Smooth muscle cell (in vitro differentiated cells): ENCODE measurements around the gene SORCS1. TPM values are rescaled to one million over a fixed set of nuclear protein-coding genes. Genes with fewer than 3 reads are reported as not detected.

Experiments used
- DNase-seq: peaks from one replicate; lab custom pipeline; 2025; ENCODE audit not compliant: unreplicated experiment; lab: John Stamatoyannopoulos, UW
- H2AFZ ChIP-seq: fragments of 200-600 bp; sonication (generic); 2 replicates; pipeline ENCODE4 v1.6.0; 2016; ENCODE audit warnings: antibody characterized with exemption, low read depth, mild to moderate bottlenecking
- H3F3A ChIP-seq: fragments of 200-600 bp; sonication (generic); 2 replicates; pipeline ENCODE4 v1.6.0; 2017; ENCODE audit warnings: antibody characterized with exemption, low read depth
- H3K27ac ChIP-seq: fragments of 200-600 bp; sonication (generic); 2 replicates; pipeline ENCODE4 v1.5.1; 2016; ENCODE audit warnings: low read depth, mild to moderate bottlenecking
- H3K27me3 ChIP-seq: fragments of 200-600 bp; sonication (generic); 2 replicates; pipeline ENCODE4 v1.6.1; 2016; ENCODE audit warnings: low read depth, mild to moderate bottlenecking
- H3K36me3 ChIP-seq: fragments of 200-600 bp; sonication (generic); 2 replicates; pipeline ENCODE4 v1.5.1; 2016; ENCODE audit warnings: low read depth
- H3K4me1 ChIP-seq: fragments of 200-600 bp; sonication (generic); 2 replicates; pipeline ENCODE4 v1.5.1; 2016; ENCODE audit warnings: low read depth
- H3K4me2 ChIP-seq: fragments of 200-600 bp; sonication (generic); 2 replicates; pipeline ENCODE4 v1.6.0; 2016; ENCODE audit warnings: mild to moderate bottlenecking
- H3K4me3 ChIP-seq: fragments of 200-600 bp; sonication (generic); 2 replicates; pipeline ENCODE4 v1.5.1; 2016; ENCODE audit warnings: mild to moderate bottlenecking
- H3K79me2 ChIP-seq: fragments of 200-600 bp; sonication (generic); 2 replicates; pipeline ENCODE4 v1.6.0; 2016; ENCODE audit warnings: low read depth, mild to moderate bottlenecking
- H3K9ac ChIP-seq: fragments of 200-600 bp; sonication (generic); 2 replicates; pipeline ENCODE4 v1.6.0; 2016; ENCODE audit warnings: low read depth
- H3K9me3 ChIP-seq: fragments of 200-600 bp; sonication (generic); replicated peaks from 2 replicates; pipeline ENCODE4 v1.5.1; 2016; ENCODE audit warnings: low read depth
- H4K20me1 ChIP-seq: fragments of 200-600 bp; sonication (generic); 2 replicates; pipeline ENCODE4 v1.6.0; 2016; ENCODE audit warnings: low read depth
- CTCF ChIP-seq: fragments of 200-600 bp; sonication (generic); IDR thresholded peaks from 2 replicates; pipeline ENCODE4 v1.5.1; 2017; ENCODE audit warnings: borderline replicate concordance, mild to moderate bottlenecking, antibody characterized with exemption; ENCODE audit not compliant: insufficient read depth, poor library complexity, severe bottlenecking
- WGBS: methylation state at CpG from one replicate; pipeline ENCODE4 v1.1.7; 2016; ENCODE audit warnings: low lambda C conversion rate; 5-methylcytosine and 5-hydroxymethylcytosine counted together
- polyA plus RNA-seq: library from polyadenylated mRNA; unstranded; fragments of >200 nt; fragmentation: Nextera tagmentation; extraction: Ambion mirVana; gene quantifications from 2 replicates; pipeline ENCODE4 v1.2.1, GENCODE V29; 2016
- total RNA-seq: library from RNA; depleted of rRNA; stranded (reverse); fragments of >200 nt; gene quantifications from 2 replicates; pipeline ENCODE4 v1.2.3, GENCODE V29; 2014

The SORCS1 gene
- total and polyA plus RNA-seq, 2 experiments from 2014 or later = 0.67 TPM; not detected in 1

- no peaks in the 10 kb centered on the region for H3K4me1 ChIP-seq
- H3K79me2 ChIP-seq = no peaks in the 10 kb centered on the region
- no peaks in the 10 kb centered on the region for H3F3A ChIP-seq
- no peak for TF ChIP-seq CTCF
- no peak overlapping the region for H3K9ac ChIP-seq
- no peak overlapping the region for H3K4me2 ChIP-seq
- no peak overlapping the region for H3K27ac ChIP-seq
- H3K4me3 ChIP-seq = no peak overlapping the region
- no peak overlapping the region for H2AFZ ChIP-seq
- no peaks in the 10 kb centered on the region for H3K27me3 ChIP-seq
- WGBS = 75% methylated on average over 2 of the region's 2 CpGs
- no peaks in the 10 kb centered on the region for H3K9me3 ChIP-seq
- no peaks in the 10 kb centered on the region for H3K36me3 ChIP-seq
- DNase-seq = no peak
- H4K20me1 ChIP-seq = no peaks in the 10 kb centered on the region
These were observed 443.8 kb downstream of the SORCS1 start for GRCh38 chr10:106720683-106721082.

- Histone ChIP-seq H3K9ac (no peak overlapping the region), H3K79me2 (no peaks in the 10 kb centered on the region), H3F3A (no peaks in the 10 kb centered on the region), H3K4me1 (no peaks in the 10 kb centered on the region), H2AFZ (no peak overlapping the region), H3K27ac (no peak overlapping the region), H3K27me3 (no peaks in the 10 kb centered on the region), H3K36me3 (no peaks in the 10 kb centered on the region), H4K20me1 (no peaks in the 10 kb centered on the region), H3K4me2 (no peak overlapping the region), H3K4me3 (no peak overlapping the region), H3K9me3 (no peaks in the 10 kb centered on the region)
- DNase-seq = no peak
- 95% methylated on average over 1 of the region's 1 CpG for WGBS
- no peak for TF ChIP-seq CTCF
These were observed 448.1 kb downstream of the SORCS1 start for GRCh38 chr10:106716381-106716780.

DNA sequence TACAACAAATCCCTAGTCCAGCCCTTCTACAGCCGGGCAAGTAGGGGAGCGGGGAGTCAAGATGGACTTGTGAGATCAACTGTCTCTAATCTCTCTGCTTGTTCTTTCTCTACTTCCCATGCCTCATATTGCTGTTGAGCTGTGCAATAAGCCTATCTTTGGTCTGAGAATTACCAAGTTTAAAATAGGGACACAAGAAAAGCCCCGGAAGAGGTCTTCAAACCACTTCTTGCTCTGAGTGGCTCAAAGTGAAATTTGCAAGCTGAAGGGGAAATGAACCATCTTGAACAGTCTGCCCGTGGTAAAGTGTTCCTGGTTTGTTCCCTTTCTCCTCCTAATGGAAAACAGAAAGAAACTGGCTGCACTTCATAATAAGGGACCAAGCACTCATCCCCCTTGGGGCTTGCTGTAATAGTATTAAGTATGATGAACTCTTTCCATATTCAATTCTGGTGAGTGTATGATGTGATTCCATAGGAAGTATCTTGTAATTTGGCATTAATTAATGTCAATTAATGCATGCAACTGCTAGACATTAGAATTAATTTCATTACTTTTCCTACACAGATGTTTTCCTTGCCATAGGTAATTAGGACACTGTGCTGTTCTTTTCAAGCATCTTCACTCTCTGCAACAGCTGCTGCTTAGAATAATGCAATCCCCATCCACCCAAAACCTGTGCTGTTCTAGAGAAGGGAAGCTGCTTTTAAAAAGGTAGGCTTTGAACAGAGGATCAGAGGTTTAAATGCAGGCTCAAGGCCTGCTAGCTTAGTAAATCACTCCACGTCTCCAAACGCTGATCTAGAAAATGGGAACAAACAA is 449.6 kb downstream of the SORCS1 start:
- Histone ChIP-seq H3K4me2 (no peak overlapping the region), H3K79me2 (no peaks in the 10 kb centered on the region), H3K9ac (no peak overlapping the region), H2AFZ (no peak overlapping the region), H3K4me3 (no peak overlapping the region), H3K27ac (no peak overlapping the region), H3K27me3 (no peaks in the 10 kb centered on the region), H3K36me3 (no peaks in the 10 kb centered on the region), H3K9me3 (no peaks in the 10 kb centered on the region), H3K4me1 (no peaks in the 10 kb centered on the region), H3F3A (no peaks in the 10 kb centered on the region), H4K20me1 (no peaks in the 10 kb centered on the region)
- TF ChIP-seq CTCF = no peak
- 87% methylated on average over 6 of the region's 6 CpGs for WGBS
- no peak for DNase-seq

GRCh38 chr10:106713846-106714245 is 450.7 kb downstream of the SORCS1 start:
- Histone ChIP-seq H3K4me1 (no peaks in the 10 kb centered on the region), H3K9ac (no peak overlapping the region), H3K36me3 (no peaks in the 10 kb centered on the region), H4K20me1 (no peaks in the 10 kb centered on the region), H2AFZ (no peak overlapping the region), H3K9me3 (no peaks in the 10 kb centered on the region), H3K4me2 (no peak overlapping the region), H3K27me3 (no peaks in the 10 kb centered on the region), H3F3A (no peaks in the 10 kb centered on the region), H3K27ac (no peak overlapping the region), H3K4me3 (no peak overlapping the region), H3K79me2 (no peaks in the 10 kb centered on the region)
- 70% methylated on average over 2 of the region's 2 CpGs for WGBS
- no peak for DNase-seq
- TF ChIP-seq CTCF = no peak
